PC-3 (cell line): ENCODE measurements around the gene PDAP1.

Experiments
- EZH2phosphoT487 ChIP-seq: fragments of 300-600 bp; sonication (generic); IDR thresholded peaks from 2 replicates; pipeline ENCODE4 v1.6.1; 2018; ENCODE audit warnings: mild to moderate bottlenecking, antibody characterized with exemption, low read length, borderline replicate concordance
- TF ChIP-seq, protein P1 (sequence below): fragments of 300-600 bp; sonication (generic); conservative IDR thresholded peaks from 2 replicates; pipeline ENCODE4 v1.5.1; 2017; ENCODE audit warnings: antibody characterized with exemption, low read depth, mild to moderate bottlenecking, low read length

DNA sequence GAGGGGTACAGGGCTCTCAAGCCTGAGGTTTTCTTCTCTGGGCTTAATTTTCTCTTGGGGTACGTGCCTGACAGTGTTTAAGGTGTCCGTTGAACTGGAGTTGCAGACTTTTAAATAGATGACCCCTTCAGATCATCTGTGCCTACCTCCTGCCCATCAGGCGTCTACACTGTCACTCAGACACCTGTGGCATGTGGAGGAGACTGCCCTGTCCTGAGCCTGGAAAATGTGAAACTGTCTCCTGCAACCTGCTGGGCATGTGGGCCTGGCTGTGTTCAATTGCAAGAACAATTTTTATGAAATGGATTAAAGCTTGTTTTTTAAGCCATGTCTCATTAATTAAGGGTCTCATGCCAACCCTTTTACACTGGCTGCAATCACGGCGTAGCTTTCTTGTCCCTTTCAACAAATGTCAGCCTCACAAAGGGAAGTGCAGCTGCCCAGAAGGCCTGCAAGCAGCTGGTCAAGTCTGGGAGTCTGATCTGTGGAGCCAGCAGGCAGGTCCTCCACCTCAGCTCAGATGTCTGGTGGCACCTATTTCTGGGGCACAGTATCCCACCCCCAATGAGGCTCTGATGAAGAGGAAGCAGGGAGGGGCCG lies 48.8 kb upstream of the PDAP1 start:
- TF ChIP-seq EZH2phosphoT487, result no peak
- TF ChIP-seq, protein P1, sequence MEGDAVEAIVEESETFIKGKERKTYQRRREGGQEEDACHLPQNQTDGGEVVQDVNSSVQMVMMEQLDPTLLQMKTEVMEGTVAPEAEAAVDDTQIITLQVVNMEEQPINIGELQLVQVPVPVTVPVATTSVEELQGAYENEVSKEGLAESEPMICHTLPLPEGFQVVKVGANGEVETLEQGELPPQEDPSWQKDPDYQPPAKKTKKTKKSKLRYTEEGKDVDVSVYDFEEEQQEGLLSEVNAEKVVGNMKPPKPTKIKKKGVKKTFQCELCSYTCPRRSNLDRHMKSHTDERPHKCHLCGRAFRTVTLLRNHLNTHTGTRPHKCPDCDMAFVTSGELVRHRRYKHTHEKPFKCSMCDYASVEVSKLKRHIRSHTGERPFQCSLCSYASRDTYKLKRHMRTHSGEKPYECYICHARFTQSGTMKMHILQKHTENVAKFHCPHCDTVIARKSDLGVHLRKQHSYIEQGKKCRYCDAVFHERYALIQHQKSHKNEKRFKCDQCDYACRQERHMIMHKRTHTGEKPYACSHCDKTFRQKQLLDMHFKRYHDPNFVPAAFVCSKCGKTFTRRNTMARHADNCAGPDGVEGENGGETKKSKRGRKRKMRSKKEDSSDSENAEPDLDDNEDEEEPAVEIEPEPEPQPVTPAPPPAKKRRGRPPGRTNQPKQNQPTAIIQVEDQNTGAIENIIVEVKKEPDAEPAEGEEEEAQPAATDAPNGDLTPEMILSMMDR, result no peak
